ENCODE data around the gene PARD3B.

- TF ChIP-seq CTCF (IDR thresholded peaks at IDR 0.05): no peak
- TF ChIP-seq POLR2A (IDR thresholded peaks at IDR 0.05): no peak
Observed at GRCh38 chr2:205176546-205176945, 631.3 kb downstream of the PARD3B start.
